ENCODE measurements around the gene RNASEL. TPM values are rescaled to one million over a fixed set of nuclear protein-coding genes. Genes with fewer than 3 reads are reported as not detected.
A peak's percentile ranks its signal among the peaks of the same experiment; 100 is the strongest.

The RNASEL gene
- polyA plus RNA-seq, 1 of the 3 experiments (the other 2 are of a cell fraction), result not detected

DNA sequence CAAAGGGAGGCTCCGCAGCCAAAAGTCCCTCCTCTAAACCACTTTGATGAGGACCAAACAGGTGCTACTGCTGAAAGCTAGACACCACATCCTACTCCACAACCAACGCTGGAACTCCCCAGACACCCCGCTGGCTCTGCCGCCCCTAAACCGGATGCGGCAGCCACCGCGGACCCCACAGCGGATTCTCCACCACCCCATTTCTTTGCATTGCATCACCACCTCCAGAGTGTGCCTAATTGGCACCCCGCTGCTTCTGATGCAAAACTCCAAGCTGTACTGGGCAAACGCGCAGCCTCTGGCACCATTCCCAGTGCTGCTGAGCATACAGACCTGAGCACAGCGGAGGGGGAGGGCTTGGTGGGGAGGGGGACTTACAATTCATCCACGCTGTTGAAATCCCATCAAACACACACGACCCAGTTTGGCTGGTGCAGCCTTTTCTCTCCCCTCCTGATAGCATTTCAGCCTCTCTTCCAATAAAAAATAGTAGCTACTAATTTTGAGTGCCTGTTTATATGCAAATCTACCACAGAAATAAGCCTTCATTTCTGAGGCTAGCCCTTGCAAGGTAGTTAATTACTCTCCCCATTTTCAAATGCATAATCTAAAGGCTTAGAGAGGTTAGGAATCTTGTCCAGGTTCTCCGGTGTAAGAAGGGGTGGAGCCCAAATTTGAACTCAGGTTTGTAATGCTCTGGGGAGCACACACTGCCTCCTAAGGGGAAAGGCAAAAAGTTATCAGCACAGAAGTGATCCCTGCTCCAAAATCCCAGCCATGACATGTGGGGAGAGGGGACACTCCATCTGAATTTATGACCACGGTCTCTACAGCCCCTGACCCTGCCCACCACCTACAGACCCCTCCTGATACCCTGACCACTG lies 27.3 kb upstream of the RNASEL start:
- TF ChIP-seq GATA2 (CRISPR knock-in tag; IDR thresholded peaks at IDR 0.05) (no peak), TAF1 (IDR thresholded peaks at IDR 0.05; ENCODE audit: borderline replicate concordance, low read depth, low read length) (no peak), EZH2phosphoT487 (IDR thresholded peaks at IDR 0.05; ENCODE audit: borderline replicate concordance, low read depth) (no peak), MXI1 (IDR thresholded peaks at IDR 0.05; ENCODE audit: low read depth, low read length) (no peak), NFIC (IDR thresholded peaks at IDR 0.05; ENCODE audit: borderline replicate concordance) (0 out of 2 replicates have a peak, but pooled peaks have one; percentile 46)
- TF ChIP-seq, protein P1, sequence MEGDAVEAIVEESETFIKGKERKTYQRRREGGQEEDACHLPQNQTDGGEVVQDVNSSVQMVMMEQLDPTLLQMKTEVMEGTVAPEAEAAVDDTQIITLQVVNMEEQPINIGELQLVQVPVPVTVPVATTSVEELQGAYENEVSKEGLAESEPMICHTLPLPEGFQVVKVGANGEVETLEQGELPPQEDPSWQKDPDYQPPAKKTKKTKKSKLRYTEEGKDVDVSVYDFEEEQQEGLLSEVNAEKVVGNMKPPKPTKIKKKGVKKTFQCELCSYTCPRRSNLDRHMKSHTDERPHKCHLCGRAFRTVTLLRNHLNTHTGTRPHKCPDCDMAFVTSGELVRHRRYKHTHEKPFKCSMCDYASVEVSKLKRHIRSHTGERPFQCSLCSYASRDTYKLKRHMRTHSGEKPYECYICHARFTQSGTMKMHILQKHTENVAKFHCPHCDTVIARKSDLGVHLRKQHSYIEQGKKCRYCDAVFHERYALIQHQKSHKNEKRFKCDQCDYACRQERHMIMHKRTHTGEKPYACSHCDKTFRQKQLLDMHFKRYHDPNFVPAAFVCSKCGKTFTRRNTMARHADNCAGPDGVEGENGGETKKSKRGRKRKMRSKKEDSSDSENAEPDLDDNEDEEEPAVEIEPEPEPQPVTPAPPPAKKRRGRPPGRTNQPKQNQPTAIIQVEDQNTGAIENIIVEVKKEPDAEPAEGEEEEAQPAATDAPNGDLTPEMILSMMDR (IDR thresholded peaks at IDR 0.05), result no peak
- Histone ChIP-seq H2AFZ (ENCODE audit: low read depth) (0 out of 2 replicates have a peak overlapping the region, but pooled peaks have one; percentile 93), H3F3A (replicated peaks; ENCODE audit: insufficient read depth) (peaks cover 11% of the 10 kb centered on the region), H3K9me3 (0 out of 2 replicates have a peak, but pooled peaks cover 3% of the 10 kb centered on the region), H3K4me3 (ENCODE audit: low read depth in 2 of 2, low read length in 1 of 2) (peak overlapping the region in 1 of 2 experiments; percentile 21; a peak in 1 of 4 replicates), H3K79me2 (ENCODE audit: insufficient read depth) (no peaks in the 10 kb centered on the region), H3K36me3 (replicated peaks in 1 of 2; ENCODE audit: control insufficient read depth in 1 of 2, insufficient read depth in 2 of 2, low read length in 1 of 2) (no peaks in the 10 kb centered on the region), H3K9ac (no peak overlapping the region), H3K27me3 (ENCODE audit: insufficient read depth) (no peaks in the 10 kb centered on the region), H3K4me2 (0 out of 2 replicates have a peak overlapping the region, but pooled peaks have one; percentile 75), H3K27ac (ENCODE audit: low read depth in 2 of 2, low read length in 1 of 2) (no peak overlapping the region), H3K9me2 (no peaks in the 10 kb centered on the region), H4K20me1 (ENCODE audit: insufficient read depth) (no peaks in the 10 kb centered on the region), H3K4me1 (ENCODE audit: control insufficient read depth in 1 of 2, insufficient read depth in 2 of 2, low read depth in 1 of 2, low read length in 1 of 2) (peaks cover 18% of the 10 kb centered on the region in 2 experiments)
- WGBS (ENCODE audit: low lambda C conversion rate), result 17% methylated on average over 16 of the region's 17 CpGs
- ChIA-PET CTCF (interaction anchor here (0.7 to 3.7 kb wide), 11 partner anchors 8 to 170 kb away, joined by 3 to 26 read pairs (median 6); no protein-coding TSS in a partner anchor), POLR2A (interaction anchor here (0.7 kb wide), 1 partner anchor 1835 kb away, joined by 3 read pairs; no protein-coding TSS in a partner anchor)
- DNase-seq, result peak; percentile 74

- Histone ChIP-seq H3K4me2 (peak overlapping the region; percentile 75), H3K36me3 (replicated peaks in 1 of 2; ENCODE audit: control insufficient read depth in 1 of 2, insufficient read depth in 2 of 2, low read length in 1 of 2) (no peaks in the 10 kb centered on the region), H3K4me3 (ENCODE audit: low read depth in 2 of 2, low read length in 1 of 2) (peak overlapping the region; percentile 45 to 53; a peak in 3 of 4 replicates), H3F3A (replicated peaks; ENCODE audit: insufficient read depth) (peaks cover 11% of the 10 kb centered on the region), H3K27ac (ENCODE audit: low read depth in 2 of 2, low read length in 1 of 2) (peak overlapping the region; percentile 60 to 90), H3K27me3 (ENCODE audit: insufficient read depth) (no peaks in the 10 kb centered on the region), H3K79me2 (ENCODE audit: insufficient read depth) (no peaks in the 10 kb centered on the region), H2AFZ (ENCODE audit: low read depth) (peak overlapping the region; percentile 93; the same call in 1 of the 2 replicates), H3K9ac (peak overlapping the region; percentile 54; the same call in 1 of the 2 replicates), H3K9me3 (no peaks in the 10 kb centered on the region), H3K4me1 (ENCODE audit: control insufficient read depth in 1 of 2, insufficient read depth in 2 of 2, low read depth in 1 of 2, low read length in 1 of 2) (peaks cover 18 to 21% of the 10 kb centered on the region in 2 experiments), H4K20me1 (ENCODE audit: insufficient read depth) (no peaks in the 10 kb centered on the region), H3K9me2 (no peaks in the 10 kb centered on the region)
- peak; percentile 38 for DNase-seq
- CTCF ChIA-PET, result interaction anchor here (1.0 to 3.7 kb wide), 10 partner anchors 10 to 171 kb away, joined by 3 to 26 read pairs (median 6); no protein-coding TSS in a partner anchor
- POLR2A ChIA-PET, result interaction anchor here (0.7 to 0.8 kb wide), 2 partner anchors 56 to 1836 kb away, joined by 3 read pairs; no protein-coding TSS in a partner anchor
- no peak for TF ChIP-seq FOSL2 (IDR thresholded peaks at IDR 0.05; ENCODE audit: borderline replicate concordance, low read depth)
- TF ChIP-seq CHD2 (IDR thresholded peaks at IDR 0.05; ENCODE audit: low read length, partially characterized antibody), result no peak
- TF ChIP-seq POLR2AphosphoS5 (IDR thresholded peaks at IDR 0.05; ENCODE audit: low read depth, low read length), result no peak
- no peak for TF ChIP-seq FOXM1 (IDR thresholded peaks at IDR 0.05; ENCODE audit: low read depth)
- TF ChIP-seq ELF1 (IDR thresholded peaks at IDR 0.05), result no peak
- TF ChIP-seq RCOR1 (IDR thresholded peaks at IDR 0.05; ENCODE audit: low read length), result no peak
- no peak for TF ChIP-seq JUND (IDR thresholded peaks at IDR 0.05)
- TF ChIP-seq, protein P2, sequence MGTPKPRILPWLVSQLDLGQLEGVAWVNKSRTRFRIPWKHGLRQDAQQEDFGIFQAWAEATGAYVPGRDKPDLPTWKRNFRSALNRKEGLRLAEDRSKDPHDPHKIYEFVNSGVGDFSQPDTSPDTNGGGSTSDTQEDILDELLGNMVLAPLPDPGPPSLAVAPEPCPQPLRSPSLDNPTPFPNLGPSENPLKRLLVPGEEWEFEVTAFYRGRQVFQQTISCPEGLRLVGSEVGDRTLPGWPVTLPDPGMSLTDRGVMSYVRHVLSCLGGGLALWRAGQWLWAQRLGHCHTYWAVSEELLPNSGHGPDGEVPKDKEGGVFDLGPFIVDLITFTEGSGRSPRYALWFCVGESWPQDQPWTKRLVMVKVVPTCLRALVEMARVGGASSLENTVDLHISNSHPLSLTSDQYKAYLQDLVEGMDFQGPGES (IDR thresholded peaks at IDR 0.05; ENCODE audit: low read depth, low read length), result no peak
- no peak for TF ChIP-seq USF2 (IDR thresholded peaks at IDR 0.05; ENCODE audit: borderline replicate concordance, low read depth, low read length)
- no peak for TF ChIP-seq SMC3 (IDR thresholded peaks at IDR 0.05; ENCODE audit: low read depth, low read length)
- 84% methylated on average over 11 of the region's 11 CpGs for WGBS (ENCODE audit: low lambda C conversion rate)
Measured at GRCh38 chr1:182615468-182616129, 26.5 kb upstream of the RNASEL start.
